Ishikawa (cell line): ENCODE measurements around the gene NUP37.

Experiments used
- EP300 ChIP-seq: IDR thresholded peaks from 2 replicates; pipeline ENCODE4 v1.6.1; 2012; ENCODE audit warnings: borderline replicate concordance
- FOXM1 ChIP-seq: IDR thresholded peaks from 2 replicates; pipeline ENCODE4 v1.6.1; 2012; ENCODE audit warnings: low read depth, borderline replicate concordance
- RAD21 ChIP-seq: IDR thresholded peaks from 2 replicates; pipeline ENCODE4 v1.6.1; 2012; ENCODE audit warnings: low read depth

- TF ChIP-seq FOXM1 = no peak
- TF ChIP-seq EP300 = no peak
- no peak for TF ChIP-seq RAD21
Measured at GRCh38 chr12:102062419-102062806, 57.5 kb downstream of the NUP37 start.
